ENCODE data around the gene UTY. TPM values are rescaled to one million over a fixed set of nuclear protein-coding genes. Genes with fewer than 3 reads are reported as not detected.

Gene UTY
- total and polyA plus RNA-seq, 2 experiments from 2014 or later = 15.7 to 36.3 TPM

DNA sequence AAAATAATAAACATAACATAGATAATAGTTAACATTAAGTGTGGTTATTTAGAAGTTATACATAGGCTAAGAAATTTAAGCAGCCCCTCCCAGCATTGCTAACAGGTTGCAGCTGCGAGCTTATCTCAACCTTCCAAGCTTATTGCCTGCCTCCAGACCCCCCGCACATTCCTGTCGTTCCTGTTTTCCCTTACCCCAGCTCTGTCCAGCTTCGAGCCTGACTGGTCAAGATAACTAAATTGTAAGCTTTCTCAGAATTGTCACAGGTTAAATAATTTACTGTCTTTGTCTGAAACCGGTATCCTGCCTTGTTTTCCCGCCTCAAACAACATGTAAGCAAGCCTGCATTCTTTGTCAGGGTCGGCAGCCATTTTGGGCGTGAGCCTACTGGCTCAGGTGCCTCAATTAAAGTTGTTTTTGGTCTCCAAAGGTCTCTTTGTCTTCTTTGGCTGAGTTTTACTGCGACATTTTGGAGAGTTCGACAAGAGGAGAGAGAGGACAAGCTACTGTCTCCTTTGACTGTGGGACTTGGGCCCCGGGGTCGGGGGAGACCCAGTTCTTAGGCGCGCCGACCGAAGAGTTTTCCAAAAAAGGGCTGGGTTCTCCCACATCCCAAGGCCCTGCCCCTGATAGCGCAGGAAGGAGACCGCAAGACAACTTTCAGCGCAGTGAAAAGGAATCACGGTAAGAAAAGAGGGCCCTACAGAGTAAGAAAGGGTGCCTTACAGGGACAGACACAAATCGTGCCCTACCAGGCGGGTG, 44.4 kb downstream of the UTY start:
- H3K79me2 ChIP-seq (replicated peaks; ENCODE audit: insufficient read depth) = peaks cover 62% of the 10 kb centered on the region
- no peaks in the 10 kb centered on the region for H3K27me3 ChIP-seq (ENCODE audit: insufficient read depth)
- DNase-seq (ENCODE audit: low spot score) = no peak
- no peak overlapping the region for H3K4me3 Mint-ChIP-seq
- peaks cover 40% of the 10 kb centered on the region for H3K4me1 Mint-ChIP-seq
- H2AFZ ChIP-seq = no peak overlapping the region
- no peaks in the 10 kb centered on the region for H3K27me3 Mint-ChIP-seq (ENCODE audit: insufficient read depth, low read depth, poor library complexity)
- no peak overlapping the region for H3K4me3 ChIP-seq
- peaks cover 17% of the 10 kb centered on the region for H3K9me3 Mint-ChIP-seq
- peaks cover 22% of the 10 kb centered on the region for H3K4me1 ChIP-seq (ENCODE audit: insufficient read depth)
- 0 out of 2 replicates have a peak, but pooled peaks cover 1% of the 10 kb centered on the region for H3K36me3 ChIP-seq (ENCODE audit: insufficient read depth)
- peaks cover 41% of the 10 kb centered on the region for H3K36me3 Mint-ChIP-seq (ENCODE audit: low read depth)
- H3K9me2 ChIP-seq (ENCODE audit: insufficient read depth) = no peaks in the 10 kb centered on the region
- H4K20me1 ChIP-seq (replicated peaks; ENCODE audit: insufficient read depth) = no peaks in the 10 kb centered on the region; the same call in 1 of the 2 replicates
- ATAC-seq = no peak
- TF ChIP-seq, protein P1, sequence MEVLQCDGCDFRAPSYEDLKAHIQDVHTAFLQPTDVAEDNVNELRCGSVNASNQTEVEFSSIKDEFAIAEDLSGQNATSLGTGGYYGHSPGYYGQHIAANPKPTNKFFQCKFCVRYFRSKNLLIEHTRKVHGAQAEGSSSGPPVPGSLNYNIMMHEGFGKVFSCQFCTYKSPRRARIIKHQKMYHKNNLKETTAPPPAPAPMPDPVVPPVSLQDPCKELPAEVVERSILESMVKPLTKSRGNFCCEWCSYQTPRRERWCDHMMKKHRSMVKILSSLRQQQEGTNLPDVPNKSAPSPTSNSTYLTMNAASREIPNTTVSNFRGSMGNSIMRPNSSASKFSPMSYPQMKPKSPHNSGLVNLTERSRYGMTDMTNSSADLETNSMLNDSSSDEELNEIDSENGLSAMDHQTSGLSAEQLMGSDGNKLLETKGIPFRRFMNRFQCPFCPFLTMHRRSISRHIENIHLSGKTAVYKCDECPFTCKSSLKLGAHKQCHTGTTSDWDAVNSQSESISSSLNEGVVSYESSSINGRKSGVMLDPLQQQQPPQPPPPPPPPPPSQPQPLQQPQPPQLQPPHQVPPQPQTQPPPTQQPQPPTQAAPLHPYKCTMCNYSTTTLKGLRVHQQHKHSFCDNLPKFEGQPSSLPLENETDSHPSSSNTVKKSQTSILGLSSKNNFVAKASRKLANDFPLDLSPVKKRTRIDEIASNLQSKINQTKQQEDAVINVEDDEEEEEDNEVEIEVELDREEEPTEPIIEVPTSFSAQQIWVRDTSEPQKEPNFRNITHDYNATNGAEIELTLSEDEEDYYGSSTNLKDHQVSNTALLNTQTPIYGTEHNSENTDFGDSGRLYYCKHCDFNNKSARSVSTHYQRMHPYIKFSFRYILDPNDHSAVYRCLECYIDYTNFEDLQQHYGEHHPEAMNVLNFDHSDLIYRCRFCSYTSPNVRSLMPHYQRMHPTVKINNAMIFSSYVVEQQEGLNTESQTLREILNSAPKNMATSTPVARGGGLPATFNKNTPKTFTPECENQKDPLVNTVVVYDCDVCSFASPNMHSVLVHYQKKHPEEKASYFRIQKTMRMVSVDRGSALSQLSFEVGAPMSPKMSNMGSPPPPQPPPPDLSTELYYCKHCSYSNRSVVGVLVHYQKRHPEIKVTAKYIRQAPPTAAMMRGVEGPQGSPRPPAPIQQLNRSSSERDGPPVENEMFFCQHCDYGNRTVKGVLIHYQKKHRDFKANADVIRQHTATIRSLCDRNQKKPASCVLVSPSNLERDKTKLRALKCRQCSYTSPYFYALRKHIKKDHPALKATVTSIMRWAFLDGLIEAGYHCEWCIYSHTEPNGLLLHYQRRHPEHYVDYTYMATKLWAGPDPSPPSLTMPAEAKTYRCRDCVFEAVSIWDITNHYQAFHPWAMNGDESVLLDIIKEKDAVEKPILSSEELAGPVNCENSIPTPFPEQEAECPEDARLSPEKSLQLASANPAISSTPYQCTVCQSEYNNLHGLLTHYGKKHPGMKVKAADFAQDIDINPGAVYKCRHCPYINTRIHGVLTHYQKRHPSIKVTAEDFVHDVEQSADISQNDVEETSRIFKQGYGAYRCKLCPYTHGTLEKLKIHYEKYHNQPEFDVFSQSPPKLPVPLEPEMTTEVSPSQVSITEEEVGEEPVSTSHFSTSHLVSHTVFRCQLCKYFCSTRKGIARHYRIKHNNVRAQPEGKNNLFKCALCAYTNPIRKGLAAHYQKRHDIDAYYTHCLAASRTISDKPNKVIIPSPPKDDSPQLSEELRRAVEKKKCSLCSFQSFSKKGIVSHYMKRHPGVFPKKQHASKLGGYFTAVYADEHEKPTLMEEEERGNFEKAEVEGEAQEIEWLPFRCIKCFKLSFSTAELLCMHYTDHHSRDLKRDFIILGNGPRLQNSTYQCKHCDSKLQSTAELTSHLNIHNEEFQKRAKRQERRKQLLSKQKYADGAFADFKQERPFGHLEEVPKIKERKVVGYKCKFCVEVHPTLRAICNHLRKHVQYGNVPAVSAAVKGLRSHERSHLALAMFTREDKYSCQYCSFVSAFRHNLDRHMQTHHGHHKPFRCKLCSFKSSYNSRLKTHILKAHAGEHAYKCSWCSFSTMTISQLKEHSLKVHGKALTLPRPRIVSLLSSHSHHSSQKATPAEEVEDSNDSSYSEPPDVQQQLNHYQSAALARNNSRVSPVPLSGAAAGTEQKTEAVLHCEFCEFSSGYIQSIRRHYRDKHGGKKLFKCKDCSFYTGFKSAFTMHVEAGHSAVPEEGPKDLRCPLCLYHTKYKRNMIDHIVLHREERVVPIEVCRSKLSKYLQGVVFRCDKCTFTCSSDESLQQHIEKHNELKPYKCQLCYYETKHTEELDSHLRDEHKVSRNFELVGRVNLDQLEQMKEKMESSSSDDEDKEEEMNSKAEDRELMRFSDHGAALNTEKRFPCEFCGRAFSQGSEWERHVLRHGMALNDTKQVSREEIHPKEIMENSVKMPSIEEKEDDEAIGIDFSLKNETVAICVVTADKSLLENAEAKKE (CRISPR knock-in tag; IDR thresholded peaks at IDR 0.05) = no peak
- TF ChIP-seq EZH2phosphoT487 (IDR thresholded peaks at IDR 0.05; ENCODE audit: unreplicated experiment) (no peak), EZH2 (IDR thresholded peaks at IDR 0.05; ENCODE audit: low read depth, unreplicated experiment) (no peak), ZNF114 (CRISPR knock-in tag; IDR thresholded peaks at IDR 0.05) (no peak)
- H3K27ac Mint-ChIP-seq = peak overlapping the region; percentile 94; the same call in 1 of the 2 replicates
- H3K27ac ChIP-seq (ENCODE audit: low read depth) = no peak overlapping the region
- no peak overlapping the region for H3K4me2 ChIP-seq
- no peaks in the 10 kb centered on the region for H3F3A ChIP-seq (replicated peaks; ENCODE audit: low read depth)

Data from GM23338 (cell line).